Fibroblast of villous mesenchyme (primary cell): ENCODE measurements around the gene BRAF. TPM values are rescaled to one million over a fixed set of nuclear protein-coding genes. Genes with fewer than 3 reads are reported as not detected.
"Not testable (repeated sequence)": the region's sequence is repeated elsewhere in the genome, so short reads cannot be mapped to it uniquely, and the experiment has no call there.

Source experiments
- DNase-seq: peaks from one replicate; pipeline ENCODE4 v3.0.0-alpha.2; 2010; ENCODE audit warnings: low read depth
- H3K4me3 ChIP-seq: 2 replicates; pipeline ENCODE4 v1.5.1; 2011; ENCODE audit warnings: low read depth, mild to moderate bottlenecking, low read length
- CTCF ChIP-seq: IDR thresholded peaks from 2 replicates; pipeline ENCODE4 v1.5.1; 2012; ENCODE audit warnings: low read depth, mild to moderate bottlenecking, low read length; ENCODE audit not compliant: insufficient read depth
- small RNA-seq: library from RNA; depleted of rRNA; stranded (forward); fragments of <200 nt; gene quantifications from one replicate; pipeline ENCODE3, GENCODE V24; 2012
- total RNA-seq: library from RNA; depleted of rRNA; stranded (reverse); fragments of >200 nt; gene quantifications from 2 replicates; pipeline ENCODE4 v1.2.3, GENCODE V29; 2012

BRAF gene
- total RNA-seq, 1 donor: 30.7 TPM

GRCh38 chr7:140672382-140673062 is 252.2 kb downstream of the BRAF start, which contains the start of gene ADCK2:
Gene ADCK2, plus strand, starts transcription at chr7:140672945. Its CDS starts 386 bp downstream, at chr7:140673331.
- TF ChIP-seq CTCF: no peak
- H3K4me3 ChIP-seq: peak within 1 kb of the TSS; percentile 71
- peak; percentile 8 for DNase-seq

- H3K4me3 ChIP-seq: no peak overlapping the region
- no peak for DNase-seq
- TF ChIP-seq CTCF: no peak
These were observed 252.8 kb downstream of the BRAF start for GRCh38 chr7:140671966-140672365.

DNA sequence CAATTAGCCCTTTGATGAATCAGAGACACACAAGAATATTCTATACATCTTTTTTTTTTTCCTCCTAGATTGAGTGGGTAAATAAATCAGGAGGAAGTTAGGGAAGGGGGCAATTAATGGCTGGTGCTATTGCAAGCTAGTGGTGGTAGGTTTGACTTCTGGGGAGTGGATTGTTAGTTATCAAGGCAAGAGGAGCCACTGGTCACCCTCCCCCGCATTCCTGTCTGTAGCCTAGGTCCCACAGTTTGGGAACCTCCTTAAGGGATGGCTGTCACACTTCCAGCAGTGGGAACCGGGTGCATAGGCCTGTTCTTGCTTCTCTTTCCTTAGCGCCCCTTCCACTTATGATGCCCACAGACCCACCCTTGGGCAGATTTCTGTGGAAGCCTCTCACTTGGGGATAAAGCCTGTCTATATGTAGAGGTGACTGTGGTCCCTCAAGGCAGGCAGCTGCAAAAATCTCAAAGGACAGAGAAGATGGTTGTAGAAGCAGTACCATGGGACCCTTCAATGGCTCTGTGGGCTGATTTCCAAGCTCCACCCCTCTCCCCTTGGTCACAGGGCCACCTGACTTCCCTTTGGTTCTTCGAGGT is 254.3 kb downstream of the BRAF start:
- DNase-seq: no peak
- no peak for TF ChIP-seq CTCF
- no peak overlapping the region for H3K4me3 ChIP-seq

GRCh38 chr7:140669862-140670261 is 254.9 kb downstream of the BRAF start:
- H3K4me3 ChIP-seq, DNase-seq: not testable (repeated sequence)

DNA sequence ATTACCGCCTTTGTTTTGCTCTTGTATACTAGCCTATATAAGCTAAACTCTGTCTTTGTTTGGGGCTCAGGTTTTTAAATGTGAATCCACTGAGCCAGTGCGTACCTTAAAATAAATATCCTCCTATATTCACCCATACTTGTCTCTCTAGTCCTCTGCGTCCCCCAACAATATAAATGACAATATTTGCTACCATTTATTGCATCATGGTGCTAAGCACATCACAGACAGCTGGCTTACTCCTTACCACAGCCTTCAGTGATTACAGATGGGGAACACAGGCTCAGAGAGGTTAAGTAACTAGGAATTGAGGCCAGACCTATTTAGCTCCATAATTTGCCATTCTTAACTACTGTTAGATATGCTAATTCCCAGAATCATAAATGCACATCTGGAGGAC is 255.4 kb downstream of the BRAF start:
- no peak for DNase-seq
- H3K4me3 ChIP-seq: no peak overlapping the region
- no peak for TF ChIP-seq CTCF

Small RNA genes lying within 50 kb of the gene (small RNA-seq; reads per million reads assigned to genes)
- gene AC006006.1 (not detected), gene RNU6-85P (not detected)

Other genes with a start within 250 kb of the BRAF start
- gene NDUFB2, start 228.2 kb downstream of the BRAF start, total RNA-seq: 71.8 and 91.1 TPM in 2 replicates
- gene MRPS33, start 90.0 kb upstream of the BRAF start, total RNA-seq: 20.0 and 20.7 TPM in 2 replicates
- gene TMEM178B, start 149.1 kb upstream of the BRAF start, total RNA-seq: 0.32 and 0.43 TPM in 2 replicates